Right kidney (tissue), 1 donor: ENCODE results near the gene DOCK10.
"Not testable (repeated sequence)": the region's sequence is repeated elsewhere in the genome, so short reads cannot be mapped to it uniquely, and the experiment has no call there.

Source experiments
- DNase-seq: peaks from one replicate; pipeline ENCODE4 v3.0.0-alpha.2; 2016

The DOCK10 gene

GRCh38 chr2:224944707-224945547 lies 97.3 kb downstream of the DOCK10 start:
- no peak for DNase-seq

- not testable (repeated sequence) for DNase-seq
These were observed 98.6 kb downstream of the DOCK10 start for GRCh38 chr2:224943601-224944041.

GRCh38 chr2:224941960-224942359 lies 100.3 kb downstream of the DOCK10 start:
- DNase-seq, result no peak

GRCh38 chr2:224940618-224941017 lies 101.7 kb downstream of the DOCK10 start:
- no peak for DNase-seq

- no peak for DNase-seq
These were observed 103.6 kb downstream of the DOCK10 start for GRCh38 chr2:224938651-224939182.

- DNase-seq, result no peak
These were observed 104.4 kb downstream of the DOCK10 start for GRCh38 chr2:224937887-224938286.

- peak; percentile 16 for DNase-seq
These were observed 107.6 kb downstream of the DOCK10 start for GRCh38 chr2:224934526-224935188.

GRCh38 chr2:224933431-224933830 lies 108.8 kb downstream of the DOCK10 start:
- no peak for DNase-seq

- no peak for DNase-seq
These were observed 109.7 kb downstream of the DOCK10 start for GRCh38 chr2:224932522-224932921.

- no peak for DNase-seq
These were observed 110.3 kb downstream of the DOCK10 start for GRCh38 chr2:224931956-224932355.

- no peak for DNase-seq
These were observed 111.3 kb downstream of the DOCK10 start for GRCh38 chr2:224930990-224931389.

- no peak for DNase-seq
These were observed 112.1 kb downstream of the DOCK10 start for GRCh38 chr2:224930124-224930523.

- no peak for DNase-seq
These were observed 112.8 kb downstream of the DOCK10 start for GRCh38 chr2:224929512-224929911.

GRCh38 chr2:224927646-224928173 lies 114.6 kb downstream of the DOCK10 start:
- DNase-seq, result no peak

GRCh38 chr2:224927011-224927410 lies 115.3 kb downstream of the DOCK10 start:
- DNase-seq, result no peak

- DNase-seq, result no peak
These were observed 116.5 kb downstream of the DOCK10 start for GRCh38 chr2:224925810-224926100.

- no peak for DNase-seq
These were observed 117.0 kb downstream of the DOCK10 start for GRCh38 chr2:224925061-224925809.

GRCh38 chr2:224924631-224925030 lies 117.6 kb downstream of the DOCK10 start:
- no peak for DNase-seq

GRCh38 chr2:224922142-224922727 lies 120.0 kb downstream of the DOCK10 start:
- DNase-seq, result no peak

GRCh38 chr2:224919472-224920110 lies 122.7 kb downstream of the DOCK10 start:
- no peak for DNase-seq

GRCh38 chr2:224918626-224919471 lies 123.4 kb downstream of the DOCK10 start:
- DNase-seq, result no peak
